ENCODE results near the gene NHEJ1. TPM values are rescaled to one million over a fixed set of nuclear protein-coding genes. Genes with fewer than 3 reads are reported as not detected.

The NHEJ1 gene
- total RNA-seq, 2 experiments from 2014 or later = 7.2 to 8.5 TPM

GRCh38 chr2:219107758-219108157, 52.9 kb downstream of the NHEJ1 start:
- peaks cover 35% of the 10 kb centered on the region for H3K4me1 Mint-ChIP-seq (ENCODE audit: low read depth)
- TF ChIP-seq CTCF (IDR thresholded peaks at IDR 0.05) = no peak
- no peak overlapping the region for H3K27ac Mint-ChIP-seq
- Histone ChIP-seq H3K27me3 (ENCODE audit: control insufficient read depth in 1 of 2, insufficient read depth in 2 of 2, low read length in 2 of 2) (no peaks in the 10 kb centered on the region), H3K27ac (ENCODE audit: low read depth in 1 of 2, low read length in 2 of 2) (no peak overlapping the region), H3K9me3 (ENCODE audit: control insufficient read depth in 1 of 2, insufficient read depth in 1 of 2, low read length in 2 of 2) (no peaks in the 10 kb centered on the region), H3K4me1 (ENCODE audit: insufficient read depth, low read length) (peaks cover 5% of the 10 kb centered on the region), H3K4me3 (ENCODE audit: low read length) (no peak overlapping the region), H3K36me3 (ENCODE audit: insufficient read depth, low read length) (no peaks in the 10 kb centered on the region)
- POLR2A ChIA-PET = no interaction called here
- H3K4me3 Mint-ChIP-seq = no peak overlapping the region
- peaks cover 10% of the 10 kb centered on the region for H3K36me3 Mint-ChIP-seq (ENCODE audit: low read depth)
- ATAC-seq (ENCODE audit: poor library complexity) (no peak), DNase-seq (no peak)
- H3K27me3 Mint-ChIP-seq = no peaks in the 10 kb centered on the region
- intact Hi-C loops (cut with DNase I, micrococcal nuclease) = no loop called here
- H3K9me3 Mint-ChIP-seq = no peaks in the 10 kb centered on the region
- CTCF ChIA-PET = no interaction called here

GRCh38 chr2:219106251-219106650, 54.4 kb downstream of the NHEJ1 start:
- no peaks in the 10 kb centered on the region for H3K27me3 ChIP-seq (ENCODE audit: control insufficient read depth in 1 of 2, insufficient read depth in 2 of 2, low read length in 2 of 2)
- ChIA-PET CTCF (no interaction called here), POLR2A (no interaction called here)
- Mint-ChIP-seq H3K27ac (no peak overlapping the region), H3K9me3 (no peaks in the 10 kb centered on the region), H3K4me1 (ENCODE audit: low read depth) (peaks cover 35% of the 10 kb centered on the region), H3K4me3 (no peak overlapping the region), H3K36me3 (ENCODE audit: low read depth) (peaks cover 16% of the 10 kb centered on the region), H3K27me3 (no peaks in the 10 kb centered on the region)
- DNase-seq (no peak), ATAC-seq (ENCODE audit: poor library complexity) (no peak)
- no peak overlapping the region for H3K4me3 ChIP-seq (ENCODE audit: low read length)
- peaks cover 5% of the 10 kb centered on the region for H3K36me3 ChIP-seq (ENCODE audit: insufficient read depth, low read length)
- intact Hi-C loops (cut with DNase I, micrococcal nuclease) = no loop called here
- H3K9me3 ChIP-seq (ENCODE audit: control insufficient read depth in 1 of 2, insufficient read depth in 1 of 2, low read length in 2 of 2) = no peaks in the 10 kb centered on the region
- no peak for TF ChIP-seq CTCF (IDR thresholded peaks at IDR 0.05)
- peaks cover 5% of the 10 kb centered on the region for H3K4me1 ChIP-seq (ENCODE audit: insufficient read depth, low read length)
- H3K27ac ChIP-seq (ENCODE audit: low read depth in 1 of 2, low read length in 2 of 2) = no peak overlapping the region

GRCh38 chr2:219104107-219105035, 56.2 kb downstream of the NHEJ1 start:
- H3K36me3 ChIP-seq (ENCODE audit: insufficient read depth, low read length) = peaks cover 13% of the 10 kb centered on the region
- ATAC-seq (ENCODE audit: poor library complexity) (peak; percentile 46), DNase-seq (peak in 3 of 14 experiments; percentile 28 to 59 (median 58))
- no peaks in the 10 kb centered on the region for H3K9me3 ChIP-seq (ENCODE audit: control insufficient read depth in 1 of 2, insufficient read depth in 1 of 2, low read length in 2 of 2)
- POLR2A ChIA-PET = no interaction called here
- H3K4me1 ChIP-seq (ENCODE audit: insufficient read depth, low read length) = peaks cover 2% of the 10 kb centered on the region
- intact Hi-C loops (cut with DNase I, micrococcal nuclease) = no loop called here
- Mint-ChIP-seq H3K4me1 (ENCODE audit: low read depth) (peaks cover 28% of the 10 kb centered on the region), H3K4me3 (no peak overlapping the region), H3K27me3 (no peaks in the 10 kb centered on the region), H3K27ac (no peak overlapping the region), H3K36me3 (ENCODE audit: low read depth) (peaks cover 11% of the 10 kb centered on the region), H3K9me3 (no peaks in the 10 kb centered on the region)
- H3K27me3 ChIP-seq (ENCODE audit: control insufficient read depth in 1 of 2, insufficient read depth in 2 of 2, low read length in 2 of 2) = no peaks in the 10 kb centered on the region
- CTCF ChIA-PET = interaction anchor here (1.2 to 1.6 kb wide), 5 partner anchors 12 to 46 kb away, joined by 3 to 5 read pairs (median 3); no protein-coding TSS in a partner anchor
- H3K27ac ChIP-seq (ENCODE audit: low read depth in 1 of 2, low read length in 2 of 2) = no peak overlapping the region
- TF ChIP-seq CTCF (IDR thresholded peaks at IDR 0.05) = peak; percentile 57
- no peak overlapping the region for H3K4me3 ChIP-seq (ENCODE audit: low read length)
